Thyroid gland (tissue), 4 donors: Measurements from ENCODE around the gene CCDC8.

Source experiments
- CTCF ChIP-seq, 6 experiments: fragments of 200-600 bp in 3 of 6; fragments of 450-650 bp in 3 of 6; sonication (generic) in 3 of 6; IDR thresholded peaks; one replicate each; pipeline ENCODE4 v1.5.1; 2016 to 2019; ENCODE audit warnings: antibody characterized with exemption in 6 of 6, mild to moderate bottlenecking in 2 of 6, inconsistent platforms in 1 of 6, moderate library complexity in 1 of 6
- POLR2A ChIP-seq, 2 donors: fragments of 450-650 bp; IDR thresholded peaks; one replicate each; pipeline ENCODE4 v1.6.1; 2017; ENCODE audit warnings: antibody characterized with exemption in 2 of 2, mild to moderate bottlenecking in 2 of 2, moderate library complexity in 1 of 2

- no peak for TF ChIP-seq CTCF (IDR thresholded peaks at IDR 0.05)
- no peak for TF ChIP-seq POLR2A (IDR thresholded peaks at IDR 0.05)
Observed at GRCh38 chr19:46446021-46446420, 32.7 kb upstream of the CCDC8 start.
